ENCODE data around the gene SMARCAL1. TPM values are rescaled to one million over a fixed set of nuclear protein-coding genes. Genes with fewer than 3 reads are reported as not detected.

SMARCAL1 gene
- total RNA-seq, 1 experiment from 2014 or later, result 40.5 TPM

- Histone ChIP-seq H4K20me1 (ENCODE audit: insufficient read depth) (no peaks in the 10 kb centered on the region), H3K27me3 (ENCODE audit: insufficient read depth, low read depth) (no peaks in the 10 kb centered on the region), H3K27ac (no peak overlapping the region), H3K9me3 (ENCODE audit: insufficient read depth, low read depth) (no peaks in the 10 kb centered on the region), H3K4me2 (no peak overlapping the region), H3K79me2 (ENCODE audit: low read depth) (no peaks in the 10 kb centered on the region), H3K36me3 (ENCODE audit: low read depth) (peaks cover 18% of the 10 kb centered on the region), H2AFZ (no peak overlapping the region), H3F3A (ENCODE audit: insufficient read depth, low read depth) (no peaks in the 10 kb centered on the region), H3K4me1 (replicated peaks; ENCODE audit: insufficient read depth) (no peaks in the 10 kb centered on the region), H3K9me2 (ENCODE audit: insufficient read depth) (no peaks in the 10 kb centered on the region), H3K4me3 (no peak overlapping the region)
- TF ChIP-seq CTCF (conservative IDR thresholded peaks at IDR 0.05), result no peak
- TF ChIP-seq EZH2 (IDR thresholded peaks at IDR 0.05; ENCODE audit: low read depth), result no peak
- DNase-seq, result no peak
- CTCF ChIA-PET, result no interaction called here
- intact Hi-C loops (cut with micrococcal nuclease; ENCODE audit: unreplicated experiment), result no loop called here
- BruUV-seq (replicated peaks), result no TSS peak
- POLR2A ChIA-PET (ENCODE audit: unreplicated experiment), result interaction anchor here (0.6 kb wide), 1 partner anchor 22 kb away, joined by 4 read pairs; no protein-coding TSS in a partner anchor
Measured at GRCh38 chr2:216448829-216449228, 36.5 kb downstream of the SMARCAL1 start.

DNA sequence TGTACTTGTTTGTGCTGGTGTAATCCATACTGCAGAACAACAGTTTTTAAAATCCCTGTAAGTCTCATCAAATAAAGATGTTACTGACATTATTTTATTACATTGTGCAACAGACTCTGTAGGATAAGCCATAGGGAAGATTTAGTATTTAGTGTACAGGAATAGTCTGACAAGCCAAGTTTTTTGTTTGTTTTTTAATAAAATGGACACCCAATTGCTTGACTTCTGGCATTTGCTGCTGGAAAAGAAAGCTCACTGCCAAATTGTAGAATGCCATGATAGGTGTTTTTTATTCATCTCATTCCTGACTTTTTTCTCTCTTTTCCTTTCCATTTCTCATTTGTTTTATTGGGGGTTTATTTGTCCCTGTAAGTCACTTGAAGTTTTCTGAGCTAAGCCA lies 38.1 kb downstream of the SMARCAL1 start:
- no TSS peak for BruUV-seq (replicated peaks)
- no peaks in the 10 kb centered on the region for H3K27me3 ChIP-seq (ENCODE audit: insufficient read depth, low read depth)
- no peaks in the 10 kb centered on the region for H3K4me1 ChIP-seq (replicated peaks; ENCODE audit: insufficient read depth)
- POLR2A ChIA-PET (ENCODE audit: unreplicated experiment), result no interaction called here
- no peak overlapping the region for H3K4me2 ChIP-seq
- intact Hi-C loops (cut with micrococcal nuclease; ENCODE audit: unreplicated experiment), result no loop called here
- CTCF ChIA-PET, result no interaction called here
- H3K4me3 ChIP-seq, result no peak overlapping the region
- H3K27ac ChIP-seq, result no peak overlapping the region
- H3K9me2 ChIP-seq (ENCODE audit: insufficient read depth), result no peaks in the 10 kb centered on the region
- no peak overlapping the region for H2AFZ ChIP-seq
- H3K9me3 ChIP-seq (ENCODE audit: insufficient read depth, low read depth), result no peaks in the 10 kb centered on the region
- DNase-seq, result no peak
- H4K20me1 ChIP-seq (ENCODE audit: insufficient read depth), result no peaks in the 10 kb centered on the region
- H3K79me2 ChIP-seq (ENCODE audit: low read depth), result no peaks in the 10 kb centered on the region
- no peak for TF ChIP-seq EZH2 (IDR thresholded peaks at IDR 0.05; ENCODE audit: low read depth)
- no peak for TF ChIP-seq CTCF (conservative IDR thresholded peaks at IDR 0.05)
- no peaks in the 10 kb centered on the region for H3F3A ChIP-seq (ENCODE audit: insufficient read depth, low read depth)
- peaks cover 25% of the 10 kb centered on the region for H3K36me3 ChIP-seq (ENCODE audit: low read depth)

GRCh38 chr2:216450784-216451183 lies 38.5 kb downstream of the SMARCAL1 start:
- no peak overlapping the region for H2AFZ ChIP-seq
- CTCF ChIA-PET, result no interaction called here
- peaks cover 25% of the 10 kb centered on the region for H3K36me3 ChIP-seq (ENCODE audit: low read depth)

More at GRCh38 chr2:216450784-216451183, 38.5 kb downstream of the SMARCAL1 start:
- intact Hi-C loops (cut with micrococcal nuclease; ENCODE audit: unreplicated experiment), result no loop called here
- no peaks in the 10 kb centered on the region for H3K9me3 ChIP-seq (ENCODE audit: insufficient read depth, low read depth)
- no peaks in the 10 kb centered on the region for H3K79me2 ChIP-seq (ENCODE audit: low read depth)
- no peak overlapping the region for H3K27ac ChIP-seq
- TF ChIP-seq CTCF (conservative IDR thresholded peaks at IDR 0.05) (no peak), EZH2 (IDR thresholded peaks at IDR 0.05; ENCODE audit: low read depth) (no peak)
- H3F3A ChIP-seq (ENCODE audit: insufficient read depth, low read depth), result no peaks in the 10 kb centered on the region
- H4K20me1 ChIP-seq (ENCODE audit: insufficient read depth), result no peaks in the 10 kb centered on the region
- no peaks in the 10 kb centered on the region for H3K27me3 ChIP-seq (ENCODE audit: insufficient read depth, low read depth)
- no peak overlapping the region for H3K4me2 ChIP-seq
- BruUV-seq (replicated peaks), result no TSS peak
- no peaks in the 10 kb centered on the region for H3K9me2 ChIP-seq (ENCODE audit: insufficient read depth)
- no peak overlapping the region for H3K4me3 ChIP-seq
- POLR2A ChIA-PET (ENCODE audit: unreplicated experiment), result no interaction called here
- DNase-seq, result no peak
- H3K4me1 ChIP-seq (replicated peaks; ENCODE audit: insufficient read depth), result no peaks in the 10 kb centered on the region

Measured in PC-9 (cell line).